Osteoblast (primary cell): Measurements from ENCODE around the gene DIO3. TPM values are rescaled to one million over a fixed set of nuclear protein-coding genes. Genes with fewer than 3 reads are reported as not detected.

Experiments
- DNase-seq: peaks from one replicate; pipeline ENCODE4 v3.0.0; 2011; ENCODE audit warnings: low spot score, mixed read lengths; ENCODE audit not compliant: insufficient read length; ENCODE audit errors: missing footprints
- H2AFZ ChIP-seq: 2 replicates; pipeline ENCODE4 v1.6.0; 2011; ENCODE audit warnings: mild to moderate bottlenecking, low read length
- H3K27ac ChIP-seq: 2 replicates; pipeline ENCODE4 v1.5.1; 2011; ENCODE audit warnings: mild to moderate bottlenecking, low read depth, low read length, moderate library complexity
- H3K27me3 ChIP-seq: 2 replicates; pipeline ENCODE4 v1.6.0; 2012; ENCODE audit warnings: mild to moderate bottlenecking, control low read depth, inconsistent platforms, low read length, moderate library complexity; ENCODE audit not compliant: insufficient read depth
- H3K36me3 ChIP-seq: 2 replicates; pipeline ENCODE4 v1.5.1; 2011; ENCODE audit warnings: mild to moderate bottlenecking, low read length, control low read depth, moderate library complexity; ENCODE audit not compliant: insufficient read depth
- H3K4me1 ChIP-seq: 2 replicates; pipeline ENCODE4 v1.5.1; 2011; ENCODE audit warnings: mild to moderate bottlenecking, low read length, control low read depth, moderate library complexity; ENCODE audit not compliant: insufficient read depth
- H3K4me2 ChIP-seq: 2 replicates; pipeline ENCODE4 v1.6.0; 2011; ENCODE audit warnings: mild to moderate bottlenecking, low read length; ENCODE audit not compliant: insufficient read depth
- H3K4me3 ChIP-seq: fragments of 200-600 bp; sonication (generic); 3 replicates; pipeline ENCODE4 v1.5.1; 2012; ENCODE audit warnings: mild to moderate bottlenecking, low read length, inconsistent platforms; ENCODE audit not compliant: insufficient read depth
- H3K79me2 ChIP-seq: 2 replicates; pipeline ENCODE4 v1.6.0; 2012; ENCODE audit warnings: mild to moderate bottlenecking, low read length, control low read depth, inconsistent platforms; ENCODE audit not compliant: insufficient read depth
- H3K9me3 ChIP-seq: 2 replicates; pipeline ENCODE4 v1.5.1; 2011; ENCODE audit warnings: low read depth, low read length, control low read depth
- H4K20me1 ChIP-seq: 2 replicates; pipeline ENCODE4 v1.6.0; 2012; ENCODE audit warnings: mild to moderate bottlenecking, low read length, control low read depth; ENCODE audit not compliant: insufficient read depth
- CTCF ChIP-seq: IDR thresholded peaks from 2 replicates; pipeline ENCODE4 v1.5.1; 2011; ENCODE audit warnings: mild to moderate bottlenecking, low read depth, low read length, moderate library complexity; ENCODE audit errors: extremely low read depth
- total RNA-seq: library from RNA; depleted of rRNA; stranded (reverse); fragments of >200 nt; gene quantifications from 2 replicates; pipeline ENCODE4 v1.2.3, GENCODE V29; 2012

The DIO3 gene
- not detected in 2 replicates for total RNA-seq

GRCh38 chr14:101561145-101561896 is at the start of gene DIO3:
Gene DIO3 (plus strand): TSS chr14:101561495.
- Histone ChIP-seq H3K36me3 (no peaks in the 10 kb centered on the region), H4K20me1 (peaks cover 3% of the 10 kb centered on the region), H2AFZ (no peak within 1 kb of the TSS), H3K4me3 (no peak within 1 kb of the TSS), H3K79me2 (no peaks in the 10 kb centered on the region), H3K4me2 (no peak within 1 kb of the TSS), H3K27ac (no peak within 1 kb of the TSS), H3K9me3 (no peaks in the 10 kb centered on the region), H3K4me1 (no peaks in the 10 kb centered on the region), H3K27me3 (peaks cover 84% of the 10 kb centered on the region)
- no peak for TF ChIP-seq CTCF
- peak; percentile 87 for DNase-seq

- Histone ChIP-seq H3K4me1 (no peaks in the 10 kb centered on the region), H3K9me3 (no peaks in the 10 kb centered on the region), H3K36me3 (no peaks in the 10 kb centered on the region), H4K20me1 (no peaks in the 10 kb centered on the region), H3K27ac (no peak overlapping the region), H3K79me2 (no peaks in the 10 kb centered on the region), H3K27me3 (no peaks in the 10 kb centered on the region), H2AFZ (no peak overlapping the region), H3K4me2 (no peak overlapping the region), H3K4me3 (no peak overlapping the region)
- TF ChIP-seq CTCF, result no peak
- peak; percentile 90 for DNase-seq
Measured at GRCh38 chr14:101511620-101512375, 49.5 kb upstream of the DIO3 start.

- no peak overlapping the region for H3K4me3 ChIP-seq
- H3K4me2 ChIP-seq, result no peak overlapping the region
- no peaks in the 10 kb centered on the region for H3K79me2 ChIP-seq
- DNase-seq, result no peak
- no peak overlapping the region for H2AFZ ChIP-seq
- H4K20me1 ChIP-seq, result no peaks in the 10 kb centered on the region
- no peak for TF ChIP-seq CTCF
- H3K36me3 ChIP-seq, result no peaks in the 10 kb centered on the region
- H3K4me1 ChIP-seq, result no peaks in the 10 kb centered on the region
- H3K9me3 ChIP-seq, result no peaks in the 10 kb centered on the region
- no peak overlapping the region for H3K27ac ChIP-seq
- no peaks in the 10 kb centered on the region for H3K27me3 ChIP-seq
Measured at GRCh38 chr14:101512376-101512695, 49.0 kb upstream of the DIO3 start.

GRCh38 chr14:101514136-101514535 is 47.2 kb upstream of the DIO3 start:
- no peak overlapping the region for H3K27ac ChIP-seq
- H3K4me1 ChIP-seq, result no peaks in the 10 kb centered on the region
- H2AFZ ChIP-seq, result no peak overlapping the region
- H3K4me3 ChIP-seq, result no peak overlapping the region
- no peak for TF ChIP-seq CTCF
- H3K4me2 ChIP-seq, result no peak overlapping the region
- no peaks in the 10 kb centered on the region for H3K79me2 ChIP-seq
- no peaks in the 10 kb centered on the region for H3K9me3 ChIP-seq
- no peaks in the 10 kb centered on the region for H3K36me3 ChIP-seq
- H3K27me3 ChIP-seq, result no peaks in the 10 kb centered on the region
- no peaks in the 10 kb centered on the region for H4K20me1 ChIP-seq
- DNase-seq, result no peak
